Kidney (tissue), 14 donors: ENCODE data around the gene NDRG2. TPM values are rescaled to one million over a fixed set of nuclear protein-coding genes. Genes with fewer than 3 reads are reported as not detected.
A peak's percentile ranks its signal among the peaks of the same experiment; 100 is the strongest.

Experiments
- DNase-seq, 5 donors: peaks; one replicate each; pipeline ENCODE4 v3.0.0-alpha.2; 2013 to 2020
- FAIRE-seq: peaks from 2 replicates; lab custom pipeline; 2012; peaks lifted over from hg19 to GRCh38; lab: Jason Lieb, UNC
- H3K27ac ChIP-seq, 2 donors: one replicate each; pipeline ENCODE4 v1.7.0; 2013; ENCODE audit warnings: low read depth in 2 of 2, low read length in 2 of 2, inconsistent platforms in 1 of 2
- H3K27me3 ChIP-seq: one replicate; pipeline ENCODE4 v1.7.1; 2013; ENCODE audit warnings: low read length, inconsistent platforms; ENCODE audit not compliant: control insufficient read depth, insufficient read depth
- H3K36me3 ChIP-seq, 3 donors: one replicate each; pipeline versions ENCODE4 v1.7.0 to v1.7.1; 2013; ENCODE audit warnings: low read length in 3 of 3, control low read depth in 1 of 3, inconsistent platforms in 1 of 3; ENCODE audit not compliant: insufficient read depth in 3 of 3, control insufficient read depth in 2 of 3
- H3K4me1 ChIP-seq, 3 donors: one replicate each; pipeline versions ENCODE4 v1.7.0 to v1.7.1; 2013; ENCODE audit warnings: low read length in 3 of 3, inconsistent platforms in 1 of 3, low read depth in 1 of 3; ENCODE audit not compliant: control insufficient read depth in 2 of 3, insufficient read depth in 2 of 3
- H3K4me3 ChIP-seq, 3 donors: one replicate each; pipeline versions ENCODE4 v1.7.0 to v1.8.1; 2013; ENCODE audit warnings: low read length in 3 of 3, control low read depth in 1 of 3, inconsistent platforms in 1 of 3
- H3K9ac ChIP-seq, 3 donors: one replicate each; pipeline versions ENCODE4 v1.7.0 to v1.7.1; 2013; ENCODE audit warnings: low read length in 3 of 3, control low read depth in 1 of 3, inconsistent platforms in 1 of 3
- H3K9me3 ChIP-seq, 3 donors: one replicate each; pipeline versions ENCODE4 v1.7.0 to v1.7.1; 2013; ENCODE audit warnings: low read length in 3 of 3, control low read depth in 1 of 3, inconsistent platforms in 1 of 3; ENCODE audit not compliant: control insufficient read depth in 2 of 3, insufficient read depth in 1 of 3
- intact Hi-C: fragments of 100-400 bp; cut with DNase I; formaldehyde crosslinking; loops from one replicate; pipeline ENCODE4 v1.11.1; 2022
- polyA plus RNA-seq: library from polyadenylated mRNA; stranded (reverse); fragments of 350-450 nt; fragmentation: Illumina TruSeq; extraction: RNeasy Lipid Tissue Mini Kit (QIAGEN cat#74804); gene quantifications from one replicate; pipeline ENCODE4 v1.2.3, GENCODE V29; 2014; ENCODE audit warnings: low read depth, low replicate concordance; ENCODE audit not compliant: insufficient read depth
- total RNA-seq: library from RNA; stranded (reverse); fragmentation: NEBNext Ultra II Directional; extraction: Animal tissue kit (Norgen Biotek cat#: 25700); gene quantifications from one replicate; pipeline ENCODE4 v1.2.1, GENCODE V29; 2021
- TF ChIP-seq, protein P1 (sequence below): IDR thresholded peaks from 3 replicates; pipeline ENCODE4 v1.5.1; 2012; ENCODE audit warnings: mild to moderate bottlenecking, moderate library complexity, borderline replicate concordance; ENCODE audit not compliant: insufficient read depth; ENCODE audit errors: extremely low read depth
- donor health status: control.
- donor health status: control.
- donor health status: control.
- donor health status: control.
- donor health status: control.
- donor health status: DM: yes; HTN: yes; CAD: no.
- donor health status: Normal renal cell carcinoma (clear cell type).

The NDRG2 gene
- total and polyA plus RNA-seq, 2 donors from 2014 or later: 86.2 to 209 TPM

DNA sequence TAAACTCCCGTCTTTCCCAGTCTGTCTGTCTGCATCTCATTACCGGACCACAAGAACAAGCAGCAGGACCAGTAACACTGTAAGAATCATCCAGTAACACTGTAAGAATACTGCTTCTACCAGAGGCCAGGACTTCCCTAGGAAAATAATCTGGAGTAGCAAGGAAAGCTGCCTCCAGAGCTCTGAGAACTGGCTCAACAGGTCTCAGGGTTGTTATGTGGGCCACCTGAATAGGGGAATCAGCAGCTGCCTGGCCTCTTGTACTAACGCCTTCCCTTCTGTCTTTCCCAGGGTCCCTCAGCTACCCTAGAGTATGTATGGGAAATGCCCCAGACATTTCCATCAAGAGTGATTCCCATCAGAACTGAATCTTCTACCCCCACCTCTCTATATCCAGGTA lies 26.7 kb downstream of the NDRG2 start:
- Histone ChIP-seq H3K4me1 (no peaks in the 10 kb centered on the region), H3K36me3 (peaks cover 7 to 39% (median 26%) of the 10 kb centered on the region in 3 donors), H3K27ac (no peak overlapping the region), H3K9ac (no peak overlapping the region), H3K27me3 (no peaks in the 10 kb centered on the region), H3K9me3 (no peaks in the 10 kb centered on the region), H3K4me3 (no peak overlapping the region)
- FAIRE-seq (no peak), DNase-seq (peak in 3 of 5 donors; percentile 29 to 58 (median 52))
- intact Hi-C loops: no loop called here
- TF ChIP-seq, protein P1, sequence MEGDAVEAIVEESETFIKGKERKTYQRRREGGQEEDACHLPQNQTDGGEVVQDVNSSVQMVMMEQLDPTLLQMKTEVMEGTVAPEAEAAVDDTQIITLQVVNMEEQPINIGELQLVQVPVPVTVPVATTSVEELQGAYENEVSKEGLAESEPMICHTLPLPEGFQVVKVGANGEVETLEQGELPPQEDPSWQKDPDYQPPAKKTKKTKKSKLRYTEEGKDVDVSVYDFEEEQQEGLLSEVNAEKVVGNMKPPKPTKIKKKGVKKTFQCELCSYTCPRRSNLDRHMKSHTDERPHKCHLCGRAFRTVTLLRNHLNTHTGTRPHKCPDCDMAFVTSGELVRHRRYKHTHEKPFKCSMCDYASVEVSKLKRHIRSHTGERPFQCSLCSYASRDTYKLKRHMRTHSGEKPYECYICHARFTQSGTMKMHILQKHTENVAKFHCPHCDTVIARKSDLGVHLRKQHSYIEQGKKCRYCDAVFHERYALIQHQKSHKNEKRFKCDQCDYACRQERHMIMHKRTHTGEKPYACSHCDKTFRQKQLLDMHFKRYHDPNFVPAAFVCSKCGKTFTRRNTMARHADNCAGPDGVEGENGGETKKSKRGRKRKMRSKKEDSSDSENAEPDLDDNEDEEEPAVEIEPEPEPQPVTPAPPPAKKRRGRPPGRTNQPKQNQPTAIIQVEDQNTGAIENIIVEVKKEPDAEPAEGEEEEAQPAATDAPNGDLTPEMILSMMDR: no peak

DNA sequence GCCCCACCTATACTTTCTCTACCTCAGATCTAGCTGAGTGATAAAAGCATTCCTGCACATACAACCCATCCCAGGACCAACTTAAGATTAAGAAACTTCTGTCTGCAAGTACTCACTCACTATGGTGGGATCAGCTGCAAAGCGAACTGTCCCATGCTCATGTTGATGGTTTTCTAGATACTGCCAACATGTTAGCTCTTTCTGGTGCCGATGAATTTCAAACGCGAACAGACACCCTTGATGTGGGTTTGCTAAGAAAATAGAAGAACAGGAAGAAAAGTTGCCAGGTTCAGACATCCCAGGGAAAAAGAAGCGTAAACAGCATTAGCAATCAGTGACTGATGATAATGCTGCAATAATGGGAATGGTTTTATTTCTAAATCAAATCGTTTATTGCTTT lies 27.3 kb downstream of the NDRG2 start:
- no peak overlapping the region for H3K27ac ChIP-seq
- H3K36me3 ChIP-seq: peaks cover 11 to 44% (median 31%) of the 10 kb centered on the region in 3 donors
- no peaks in the 10 kb centered on the region for H3K9me3 ChIP-seq
- peak overlapping the region in 1 of 3 donors; percentile 22 for H3K4me3 ChIP-seq
- no peak for DNase-seq
- no peaks in the 10 kb centered on the region for H3K27me3 ChIP-seq
- FAIRE-seq: no peak
- H3K4me1 ChIP-seq: no peaks in the 10 kb centered on the region
- intact Hi-C loops: no loop called here
- H3K9ac ChIP-seq: no peak overlapping the region
- TF ChIP-seq, protein P1: no peak

DNA sequence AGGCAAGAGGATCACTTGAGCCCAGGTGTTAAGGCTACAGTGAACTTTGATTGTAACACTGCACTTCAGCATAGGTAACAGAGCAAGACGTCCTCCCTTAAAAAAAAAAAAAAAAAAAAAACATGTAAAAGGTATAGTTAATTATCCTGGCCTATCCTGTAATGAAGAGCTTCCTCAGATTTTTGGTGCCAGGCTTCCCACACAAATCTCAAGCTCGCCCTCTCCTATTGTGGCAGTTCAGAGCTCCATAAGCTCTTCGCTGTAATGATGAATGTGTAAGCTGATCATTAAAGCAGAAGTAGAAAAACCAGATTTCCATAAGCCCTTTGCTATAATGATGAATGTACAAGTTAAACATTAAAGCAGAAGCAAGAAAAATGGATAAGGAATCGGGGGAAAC lies 27.7 kb downstream of the NDRG2 start:
- intact Hi-C loops: no loop called here
- DNase-seq (peak in 1 of 5 donors; percentile 23), FAIRE-seq (no peak)
- H3K9me3 ChIP-seq: no peaks in the 10 kb centered on the region
- H3K9ac ChIP-seq: no peak overlapping the region
- H3K4me3 ChIP-seq: no peak overlapping the region
- H3K27ac ChIP-seq: no peak overlapping the region
- H3K36me3 ChIP-seq: peaks cover 15 to 48% (median 33%) of the 10 kb centered on the region in 3 donors
- H3K27me3 ChIP-seq: no peaks in the 10 kb centered on the region
- TF ChIP-seq, protein P1: no peak
- no peaks in the 10 kb centered on the region for H3K4me1 ChIP-seq

DNA sequence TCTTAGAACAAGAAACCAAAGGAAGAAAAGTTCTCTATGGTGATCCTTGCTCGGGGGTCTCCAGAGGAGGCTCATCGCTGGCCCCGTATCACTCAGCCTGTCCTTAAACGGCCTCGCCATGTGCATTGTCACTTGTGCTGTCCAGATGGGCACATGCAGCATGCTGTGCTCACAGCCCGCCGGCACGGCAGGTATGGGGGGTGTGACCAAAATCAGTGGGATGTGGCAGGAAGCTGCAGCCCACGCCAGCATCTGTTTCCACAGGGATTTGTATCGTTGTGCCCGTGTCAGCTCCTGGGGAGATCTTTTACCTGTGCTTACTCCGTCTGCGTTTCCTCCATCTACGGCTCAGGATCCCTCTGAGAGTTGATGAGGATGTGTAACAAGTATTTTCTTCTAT lies 28.3 kb downstream of the NDRG2 start:
- H3K9me3 ChIP-seq: no peaks in the 10 kb centered on the region
- no peak overlapping the region for H3K27ac ChIP-seq
- H3K27me3 ChIP-seq: no peaks in the 10 kb centered on the region
- no peak overlapping the region for H3K4me3 ChIP-seq
- H3K4me1 ChIP-seq: peaks cover 0 to under 1% (median 0%) of the 10 kb centered on the region in 3 donors
- intact Hi-C loops: no loop called here
- DNase-seq (no peak), FAIRE-seq (no peak)
- TF ChIP-seq, protein P1: no peak
- H3K9ac ChIP-seq: no peak overlapping the region
- peaks cover 15 to 48% (median 33%) of the 10 kb centered on the region in 3 donors for H3K36me3 ChIP-seq
